ENCODE data around the gene DRAP1.

The DRAP1 gene

DNA sequence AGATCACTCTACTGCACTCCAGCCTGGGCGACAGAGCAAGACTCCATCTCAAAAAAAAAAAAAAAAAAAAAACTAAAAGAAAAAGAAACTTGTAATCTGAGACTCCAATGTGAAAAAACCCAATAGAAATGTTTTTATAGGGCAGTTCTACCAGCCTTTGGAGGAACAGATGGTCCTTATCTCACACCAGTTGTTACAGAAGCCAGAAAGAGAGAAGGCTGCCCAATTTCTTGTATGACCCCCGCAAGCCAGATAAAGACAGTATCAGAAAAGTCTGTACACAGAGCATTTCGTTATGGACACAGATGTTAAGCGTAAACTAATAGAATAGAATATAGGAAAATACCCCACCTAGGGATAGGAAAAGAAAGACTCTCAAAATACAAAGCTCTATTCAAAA lies 14.8 kb downstream of the DRAP1 start:
- H3K9me2 ChIP-seq (replicated peaks; ENCODE audit: control insufficient read depth, low read length), result no peaks in the 10 kb centered on the region
- H3F3A ChIP-seq (ENCODE audit: control insufficient read depth, insufficient read depth), result no peaks in the 10 kb centered on the region
- no peaks in the 10 kb centered on the region for H3K9me3 ChIP-seq (ENCODE audit: control insufficient read depth, insufficient read depth, low read length)
- H3K27ac ChIP-seq (ENCODE audit: low read depth, low read length), result no peak overlapping the region
- no peaks in the 10 kb centered on the region for H3K36me3 ChIP-seq (ENCODE audit: control insufficient read depth, low read length)
- peaks cover 7% of the 10 kb centered on the region; the same call in 1 of the 2 replicates for H3K27me3 ChIP-seq (ENCODE audit: control insufficient read depth, low read length)
- peaks cover 6% of the 10 kb centered on the region; the same call in 1 of the 2 replicates for H3K4me1 ChIP-seq (ENCODE audit: control insufficient read depth, low read length)
- no peaks in the 10 kb centered on the region for H4K20me1 ChIP-seq (ENCODE audit: control insufficient read depth, insufficient read depth, low read depth, low read length)
- H3K4me2 ChIP-seq (ENCODE audit: low read length), result no peak overlapping the region
- TF ChIP-seq, protein P1, sequence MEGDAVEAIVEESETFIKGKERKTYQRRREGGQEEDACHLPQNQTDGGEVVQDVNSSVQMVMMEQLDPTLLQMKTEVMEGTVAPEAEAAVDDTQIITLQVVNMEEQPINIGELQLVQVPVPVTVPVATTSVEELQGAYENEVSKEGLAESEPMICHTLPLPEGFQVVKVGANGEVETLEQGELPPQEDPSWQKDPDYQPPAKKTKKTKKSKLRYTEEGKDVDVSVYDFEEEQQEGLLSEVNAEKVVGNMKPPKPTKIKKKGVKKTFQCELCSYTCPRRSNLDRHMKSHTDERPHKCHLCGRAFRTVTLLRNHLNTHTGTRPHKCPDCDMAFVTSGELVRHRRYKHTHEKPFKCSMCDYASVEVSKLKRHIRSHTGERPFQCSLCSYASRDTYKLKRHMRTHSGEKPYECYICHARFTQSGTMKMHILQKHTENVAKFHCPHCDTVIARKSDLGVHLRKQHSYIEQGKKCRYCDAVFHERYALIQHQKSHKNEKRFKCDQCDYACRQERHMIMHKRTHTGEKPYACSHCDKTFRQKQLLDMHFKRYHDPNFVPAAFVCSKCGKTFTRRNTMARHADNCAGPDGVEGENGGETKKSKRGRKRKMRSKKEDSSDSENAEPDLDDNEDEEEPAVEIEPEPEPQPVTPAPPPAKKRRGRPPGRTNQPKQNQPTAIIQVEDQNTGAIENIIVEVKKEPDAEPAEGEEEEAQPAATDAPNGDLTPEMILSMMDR (IDR thresholded peaks at IDR 0.05; ENCODE audit: low read depth, low read length, poor library complexity, severe bottlenecking), result no peak
- no peak for TF ChIP-seq EZH2phosphoT487 (IDR thresholded peaks at IDR 0.05; ENCODE audit: borderline replicate concordance, low read length)
- H3K79me2 ChIP-seq (ENCODE audit: control insufficient read depth, low read length), result no peaks in the 10 kb centered on the region
- no peak overlapping the region for H3K4me3 ChIP-seq (ENCODE audit: low read length)

DNA sequence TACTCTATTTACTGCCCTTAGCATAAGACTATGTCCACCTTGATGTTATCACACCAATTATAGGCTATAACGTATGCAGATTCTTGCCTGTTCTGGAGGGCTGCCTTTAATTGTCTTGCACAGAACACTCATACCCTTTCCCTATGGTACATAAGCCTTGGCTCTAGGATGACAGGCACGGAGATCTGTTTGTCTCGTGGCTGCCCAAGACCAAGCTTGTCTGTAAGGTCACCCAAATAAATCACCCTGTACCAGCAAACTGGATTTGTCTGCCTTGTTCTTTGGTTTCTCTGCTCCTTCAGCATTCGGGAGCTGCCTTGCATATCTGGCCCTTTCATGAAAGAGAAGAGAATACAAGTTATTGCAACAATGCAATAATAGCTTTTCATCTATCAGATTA lies 18.5 kb downstream of the DRAP1 start:
- Histone ChIP-seq H3K27me3 (ENCODE audit: control insufficient read depth, low read length) (peaks cover 18% of the 10 kb centered on the region; the same call in 1 of the 2 replicates), H3F3A (ENCODE audit: control insufficient read depth, insufficient read depth) (no peaks in the 10 kb centered on the region), H3K9me2 (replicated peaks; ENCODE audit: control insufficient read depth, low read length) (no peaks in the 10 kb centered on the region), H3K36me3 (ENCODE audit: control insufficient read depth, low read length) (no peaks in the 10 kb centered on the region), H3K4me1 (ENCODE audit: control insufficient read depth, low read length) (no peaks in the 10 kb centered on the region), H3K4me3 (ENCODE audit: low read length) (no peak overlapping the region), H3K27ac (ENCODE audit: low read depth, low read length) (no peak overlapping the region), H3K4me2 (ENCODE audit: low read length) (no peak overlapping the region), H4K20me1 (ENCODE audit: control insufficient read depth, insufficient read depth, low read depth, low read length) (no peaks in the 10 kb centered on the region), H3K9me3 (ENCODE audit: control insufficient read depth, insufficient read depth, low read length) (no peaks in the 10 kb centered on the region), H3K79me2 (ENCODE audit: control insufficient read depth, low read length) (no peaks in the 10 kb centered on the region)
- TF ChIP-seq, protein P1 (IDR thresholded peaks at IDR 0.05; ENCODE audit: low read depth, low read length, poor library complexity, severe bottlenecking), result no peak
- TF ChIP-seq EZH2phosphoT487 (IDR thresholded peaks at IDR 0.05; ENCODE audit: borderline replicate concordance, low read length), result no peak

- no peaks in the 10 kb centered on the region for H3K36me3 ChIP-seq (ENCODE audit: control insufficient read depth, low read length)
- H4K20me1 ChIP-seq (ENCODE audit: control insufficient read depth, insufficient read depth, low read depth, low read length), result no peaks in the 10 kb centered on the region
- no peak overlapping the region for H3K4me2 ChIP-seq (ENCODE audit: low read length)
- H3K4me1 ChIP-seq (ENCODE audit: control insufficient read depth, low read length), result no peaks in the 10 kb centered on the region
- H3K9me3 ChIP-seq (ENCODE audit: control insufficient read depth, insufficient read depth, low read length), result no peaks in the 10 kb centered on the region
- no peaks in the 10 kb centered on the region for H3K9me2 ChIP-seq (replicated peaks; ENCODE audit: control insufficient read depth, low read length)
- no peak overlapping the region for H3K27ac ChIP-seq (ENCODE audit: low read depth, low read length)
- no peak overlapping the region for H3K4me3 ChIP-seq (ENCODE audit: low read length)
- no peak for TF ChIP-seq EZH2phosphoT487 (IDR thresholded peaks at IDR 0.05; ENCODE audit: borderline replicate concordance, low read length)
- TF ChIP-seq, protein P1 (IDR thresholded peaks at IDR 0.05; ENCODE audit: low read depth, low read length, poor library complexity, severe bottlenecking), result no peak
- peaks cover 18% of the 10 kb centered on the region; the same call in 1 of the 2 replicates for H3K27me3 ChIP-seq (ENCODE audit: control insufficient read depth, low read length)
- no peaks in the 10 kb centered on the region for H3K79me2 ChIP-seq (ENCODE audit: control insufficient read depth, low read length)
- H3F3A ChIP-seq (ENCODE audit: control insufficient read depth, insufficient read depth), result no peaks in the 10 kb centered on the region
Observed at GRCh38 chr11:65941720-65942310, 22.6 kb downstream of the DRAP1 start.

Data from DOHH2 (cell line).